Natural killer cell (primary cell): ENCODE measurements around the gene ARMC9. TPM values are rescaled to one million over a fixed set of nuclear protein-coding genes. Genes with fewer than 3 reads are reported as not detected.

Experiments
- ATAC-seq, 3 donors: fragments of 150-1000 bp in 2 of 3; fragments of 200-7000 bp in 1 of 3; cut with Tn5 transposase; 1 replicate in 1 of 3; 2 replicates in 2 of 3; pipeline ENCODE4 v1.10.0; 2021; ENCODE audit warnings: mild to moderate bottlenecking in 2 of 3, moderate library complexity in 2 of 3
- DNase-seq, 2 donors: peaks; one replicate each; pipeline versions ENCODE4 v3.0.0 to v3.0.0-alpha.2; 2013 to 2021; ENCODE audit warnings: mixed read lengths in 1 of 2
- H3K27ac ChIP-seq: one replicate; pipeline ENCODE4 v1.5.1; 2013; ENCODE audit warnings: mild to moderate bottlenecking, low read length
- H3K27me3 ChIP-seq: one replicate; pipeline ENCODE4 v1.6.1; 2013; ENCODE audit warnings: low read length; ENCODE audit not compliant: control insufficient read depth, insufficient read depth
- H3K36me3 ChIP-seq: one replicate; pipeline ENCODE4 v1.6.1; 2013; ENCODE audit warnings: low read length; ENCODE audit not compliant: control insufficient read depth, insufficient read depth
- H3K4me1 ChIP-seq: one replicate; pipeline ENCODE4 v1.6.1; 2013; ENCODE audit warnings: low read length; ENCODE audit not compliant: control insufficient read depth, insufficient read depth
- H3K4me3 ChIP-seq: one replicate; pipeline ENCODE4 v1.5.1; 2013; ENCODE audit warnings: low read length
- H3K9me3 ChIP-seq: one replicate; pipeline ENCODE4 v1.6.1; 2013; ENCODE audit warnings: low read length; ENCODE audit not compliant: control insufficient read depth, insufficient read depth
- H3K27ac Mint-ChIP-seq, 2 donors: one replicate each; pipeline ENCODE4 v1.8.0; 2022; ENCODE audit warnings: mild to moderate bottlenecking in 2 of 2, mixed read lengths in 2 of 2, moderate library complexity in 1 of 2
- H3K27me3 Mint-ChIP-seq, 2 donors: one replicate each; pipeline ENCODE4 v1.8.0; 2022; ENCODE audit warnings: low read depth in 2 of 2, mixed read lengths in 2 of 2
- H3K36me3 Mint-ChIP-seq: one replicate; pipeline ENCODE4 v1.8.0; 2022; ENCODE audit warnings: mixed read lengths
- H3K4me1 Mint-ChIP-seq, 2 donors: one replicate each; pipeline ENCODE4 v1.8.0; 2022; ENCODE audit warnings: mixed read lengths in 2 of 2
- H3K4me3 Mint-ChIP-seq: one replicate; pipeline ENCODE4 v1.8.0; 2022; ENCODE audit warnings: mild to moderate bottlenecking, moderate library complexity, mixed read lengths
- H3K9me3 Mint-ChIP-seq, 2 donors: one replicate each; pipeline ENCODE4 v1.8.0; 2022; ENCODE audit warnings: mixed read lengths in 2 of 2
- WGBS: methylation state at CpG from one replicate; pipeline ENCODE4 v1.1.7; 2013; ENCODE audit warnings: missing lambda C conversion rate; ENCODE audit not compliant: insufficient coverage; 5-methylcytosine and 5-hydroxymethylcytosine counted together
- intact Hi-C: fragments of 100-400 bp; cut with micrococcal nuclease; formaldehyde crosslinking; loops from one replicate; pipeline ENCODE4 v1.14.2; 2022
- total RNA-seq, 4 donors: library from RNA; stranded (reverse); fragments of 120-200 nt in 1 of 4; gene quantifications; one replicate each; pipeline versions ENCODE4 v1.2.3 to v1.2.4, GENCODE V29; 2013 to 2022
- TF ChIP-seq, protein P1 (sequence below): fragments of 200-600 bp; IDR thresholded peaks from one replicate; pipeline ENCODE4 v1.8.0; 2022; ENCODE audit warnings: antibody characterized with exemption

Gene ARMC9
- total RNA-seq, 3 donors from 2014 or later (not counting 1 experiment from before 2014, with no cell fraction given) = 1.2 to 2.3 (median 2.0) TPM

- 61% methylated on average over 9 of the region's 9 CpGs for WGBS
- H3K4me3 ChIP-seq = no peak overlapping the region
- intact Hi-C loops = loop anchor here (1.0 to 5.0 kb wide), 6 partner anchors 40 to 308 kb away; no protein-coding TSS in a partner anchor
- DNase-seq = no peak
- no peak overlapping the region for H3K27ac Mint-ChIP-seq
- H3K9me3 ChIP-seq = peaks cover 9% of the 10 kb centered on the region
- peaks cover 0 to 5% of the 10 kb centered on the region in 2 donors for H3K9me3 Mint-ChIP-seq
- no peak for ATAC-seq
- peak overlapping the region; percentile 50 for H3K4me3 Mint-ChIP-seq
- H3K27me3 Mint-ChIP-seq = peaks cover 0 to 17% of the 10 kb centered on the region in 2 donors
- H3K27me3 ChIP-seq = peaks cover 6% of the 10 kb centered on the region
- H3K4me1 ChIP-seq = peaks cover 10% of the 10 kb centered on the region
- H3K27ac ChIP-seq = no peak overlapping the region
- H3K36me3 Mint-ChIP-seq = no peaks in the 10 kb centered on the region
- H3K36me3 ChIP-seq = no peaks in the 10 kb centered on the region
- peaks cover 0 to 5% of the 10 kb centered on the region in 2 donors for H3K4me1 Mint-ChIP-seq
- TF ChIP-seq, protein P1, sequence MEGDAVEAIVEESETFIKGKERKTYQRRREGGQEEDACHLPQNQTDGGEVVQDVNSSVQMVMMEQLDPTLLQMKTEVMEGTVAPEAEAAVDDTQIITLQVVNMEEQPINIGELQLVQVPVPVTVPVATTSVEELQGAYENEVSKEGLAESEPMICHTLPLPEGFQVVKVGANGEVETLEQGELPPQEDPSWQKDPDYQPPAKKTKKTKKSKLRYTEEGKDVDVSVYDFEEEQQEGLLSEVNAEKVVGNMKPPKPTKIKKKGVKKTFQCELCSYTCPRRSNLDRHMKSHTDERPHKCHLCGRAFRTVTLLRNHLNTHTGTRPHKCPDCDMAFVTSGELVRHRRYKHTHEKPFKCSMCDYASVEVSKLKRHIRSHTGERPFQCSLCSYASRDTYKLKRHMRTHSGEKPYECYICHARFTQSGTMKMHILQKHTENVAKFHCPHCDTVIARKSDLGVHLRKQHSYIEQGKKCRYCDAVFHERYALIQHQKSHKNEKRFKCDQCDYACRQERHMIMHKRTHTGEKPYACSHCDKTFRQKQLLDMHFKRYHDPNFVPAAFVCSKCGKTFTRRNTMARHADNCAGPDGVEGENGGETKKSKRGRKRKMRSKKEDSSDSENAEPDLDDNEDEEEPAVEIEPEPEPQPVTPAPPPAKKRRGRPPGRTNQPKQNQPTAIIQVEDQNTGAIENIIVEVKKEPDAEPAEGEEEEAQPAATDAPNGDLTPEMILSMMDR = peak; percentile 7
Measured at GRCh38 chr2:231412618-231412963, 214.2 kb downstream of the ARMC9 start.

- peaks cover 0 to 5% of the 10 kb centered on the region in 2 donors for H3K9me3 Mint-ChIP-seq
- no peak overlapping the region for H3K4me3 ChIP-seq
Measured at GRCh38 chr2:231413456-231413855, 215.0 kb downstream of the ARMC9 start.

GRCh38 chr2:231413921-231414476 is 215.6 kb downstream of the ARMC9 start:
- peaks cover 0 to 5% of the 10 kb centered on the region in 2 donors for H3K4me1 Mint-ChIP-seq
- peaks cover 10% of the 10 kb centered on the region for H3K4me1 ChIP-seq
- H3K27ac ChIP-seq = no peak overlapping the region
- peaks cover 0 to 5% of the 10 kb centered on the region in 2 donors for H3K9me3 Mint-ChIP-seq
- no peak overlapping the region for H3K4me3 ChIP-seq
- TF ChIP-seq, protein P1 = no peak
- 90% methylated on average over 15 of the region's 15 CpGs for WGBS
- no peaks in the 10 kb centered on the region for H3K36me3 Mint-ChIP-seq
- peak overlapping the region; percentile 28 for H3K4me3 Mint-ChIP-seq
- peaks cover 0 to 17% of the 10 kb centered on the region in 2 donors for H3K27me3 Mint-ChIP-seq
- no peaks in the 10 kb centered on the region for H3K36me3 ChIP-seq
- H3K9me3 ChIP-seq = peaks cover 9% of the 10 kb centered on the region
- ATAC-seq (no peak), DNase-seq (no peak)
- peaks cover 6% of the 10 kb centered on the region for H3K27me3 ChIP-seq
- intact Hi-C loops = loop anchor here (2.0 to 5.0 kb wide), 4 partner anchors 38 to 167 kb away; no protein-coding TSS in a partner anchor
- H3K27ac Mint-ChIP-seq = no peak overlapping the region

More at GRCh38 chr2:231413456-231413855, 215.0 kb downstream of the ARMC9 start:
- DNase-seq (no peak), ATAC-seq (no peak)
- 95% methylated on average over 6 of the region's 6 CpGs for WGBS
- Histone ChIP-seq H3K36me3 (no peaks in the 10 kb centered on the region), H3K27me3 (peaks cover 6% of the 10 kb centered on the region), H3K9me3 (peaks cover 9% of the 10 kb centered on the region), H3K4me1 (peaks cover 10% of the 10 kb centered on the region), H3K27ac (no peak overlapping the region)
- H3K36me3 Mint-ChIP-seq = no peaks in the 10 kb centered on the region
- intact Hi-C loops = loop anchor here (2.0 to 5.0 kb wide), 4 partner anchors 39 to 166 kb away; no protein-coding TSS in a partner anchor
- peaks cover 0 to 5% of the 10 kb centered on the region in 2 donors for H3K4me1 Mint-ChIP-seq
- TF ChIP-seq, protein P1 = no peak
- no peak overlapping the region for H3K4me3 Mint-ChIP-seq
- H3K27ac Mint-ChIP-seq = no peak overlapping the region
- peaks cover 0 to 17% of the 10 kb centered on the region in 2 donors for H3K27me3 Mint-ChIP-seq

- H3K27ac Mint-ChIP-seq = no peak overlapping the region
Measured at GRCh38 chr2:231415029-231415428, 216.6 kb downstream of the ARMC9 start.

More at GRCh38 chr2:231415029-231415428, 216.6 kb downstream of the ARMC9 start:
- TF ChIP-seq, protein P1 = no peak
- Mint-ChIP-seq H3K4me3 (no peak overlapping the region), H3K27me3 (peaks cover 0 to 17% of the 10 kb centered on the region in 2 donors), H3K4me1 (peaks cover 0 to 5% of the 10 kb centered on the region in 2 donors), H3K36me3 (no peaks in the 10 kb centered on the region), H3K9me3 (peaks cover 0 to 5% of the 10 kb centered on the region in 2 donors)
- peaks cover 6% of the 10 kb centered on the region for H3K27me3 ChIP-seq
- H3K4me3 ChIP-seq = no peak overlapping the region
- H3K4me1 ChIP-seq = peaks cover 10% of the 10 kb centered on the region
- ATAC-seq = no peak
- H3K36me3 ChIP-seq = no peaks in the 10 kb centered on the region
- intact Hi-C loops = no loop called here
- H3K27ac ChIP-seq = no peak overlapping the region
- peaks cover 9% of the 10 kb centered on the region for H3K9me3 ChIP-seq
- no peak for DNase-seq
